Panc1 (cell line): ENCODE measurements around the gene APH1A. TPM values are rescaled to one million over a fixed set of nuclear protein-coding genes. Genes with fewer than 3 reads are reported as not detected.

Source experiments
- ATAC-seq: fragments of 200-7000 bp; cut with Tn5 transposase; 2 replicates; pipeline ENCODE4 v1.9.1; 2020; ENCODE audit warnings: mild to moderate bottlenecking, moderate library complexity
- BruUV-seq: library from RNA; stranded (reverse); fragments of 400-500 nt; replicated peaks from 2 replicates; lab custom pipeline; 2021; lab: Mats Ljungman, UMichigan
- CTCF ChIA-PET: fragments of 300-600 bp; sonication (Branson Sonifier 250); formaldehyde crosslinking; loops from one replicate; lab custom pipeline; 2022; ENCODE audit warnings: antibody characterized with exemption; lab: Charles Lee
- POLR2A ChIA-PET: fragments of 300-600 bp; sonication (Branson Sonifier 250); formaldehyde crosslinking; loops from one replicate; lab custom pipeline; 2022; ENCODE audit warnings: antibody characterized with exemption; lab: Charles Lee
- DNase-seq: peaks from one replicate; pipeline ENCODE4 v3.0.0-alpha.2; 2010; ENCODE audit warnings: low read depth, low spot score
- H3K27ac ChIP-seq: 2 replicates; pipeline ENCODE4 v1.5.1; 2011; ENCODE audit warnings: mild to moderate bottlenecking, low read length, inconsistent platforms
- H3K27me3 ChIP-seq: fragments of 200-500 bp; sonication (Bioruptor generic); 2 replicates; pipeline ENCODE4 v1.6.0; 2014; ENCODE audit warnings: low read length, inconsistent platforms; ENCODE audit not compliant: control insufficient read depth, insufficient read depth
- H3K36me3 ChIP-seq: fragments of 200-500 bp; sonication (Bioruptor generic); 2 replicates; pipeline ENCODE4 v1.5.1; 2014; ENCODE audit warnings: inconsistent platforms, mild to moderate bottlenecking, low read length, moderate library complexity; ENCODE audit not compliant: control insufficient read depth, insufficient read depth
- H3K4me1 ChIP-seq: 2 replicates; pipeline ENCODE4 v1.5.1; 2011; ENCODE audit warnings: inconsistent platforms, mild to moderate bottlenecking, low read length, moderate library complexity; ENCODE audit not compliant: control insufficient read depth, insufficient read depth
- H3K4me3 ChIP-seq, 2 experiments: 2 replicates each; pipeline ENCODE4 v1.5.1; 2011 to 2012; ENCODE audit warnings: low read depth in 2 of 2, low read length in 2 of 2, mild to moderate bottlenecking in 2 of 2, inconsistent platforms in 1 of 2, moderate library complexity in 1 of 2
- H3K9me3 ChIP-seq: fragments of 200-500 bp; sonication (Bioruptor generic); 2 replicates; pipeline ENCODE4 v1.5.1; 2014; ENCODE audit warnings: low read depth, mild to moderate bottlenecking, inconsistent platforms, low read length, moderate library complexity; ENCODE audit not compliant: control insufficient read depth, insufficient read depth
- CTCF ChIP-seq: fragments of 450-650 bp; IDR thresholded peaks from 2 replicates; pipeline ENCODE4 v1.5.1; 2017; ENCODE audit warnings: mild to moderate bottlenecking
- POLR2AphosphoS5 ChIP-seq: IDR thresholded peaks from 2 replicates; pipeline ENCODE4 v1.6.1; 2012; ENCODE audit warnings: mild to moderate bottlenecking, low read depth, low read length, moderate library complexity
- REST ChIP-seq, 2 experiments: IDR thresholded peaks; 2 replicates each; pipeline ENCODE4 v1.6.1; 2011 to 2012; ENCODE audit warnings: low read depth in 2 of 2, control low read depth in 1 of 2, low read length in 1 of 2, mild to moderate bottlenecking in 1 of 2, moderate library complexity in 1 of 2; ENCODE audit not compliant: insufficient read depth in 1 of 2
- SIN3A ChIP-seq: IDR thresholded peaks from 2 replicates; pipeline ENCODE4 v1.6.1; 2012; ENCODE audit warnings: low read depth, mild to moderate bottlenecking, low read length, moderate library complexity, borderline replicate concordance; ENCODE audit not compliant: insufficient read depth
- TCF7L2 ChIP-seq: IDR thresholded peaks from 2 replicates; pipeline ENCODE4 v1.6.1; 2011; ENCODE audit warnings: mild to moderate bottlenecking, low read depth, low read length, inconsistent platforms
- in situ Hi-C: cut with HindIII; loops from 2 replicates; pipeline ENCODE4 v1.10.0; 2016; ENCODE audit warnings: low sequenced_read_pairs, low pct_unique_long_range_greater_than_20kb
- intact Hi-C: fragments of 100-400 bp; cut with micrococcal nuclease; formaldehyde crosslinking; loops from one replicate; pipeline ENCODE4 v1.10.0; 2022; ENCODE audit not compliant: unreplicated experiment
- total RNA-seq: library from RNA; stranded (reverse); gene quantifications from one replicate; pipeline ENCODE4 v1.2.1, GENCODE V29; 2021; ENCODE audit not compliant: unreplicated experiment

APH1A gene
- total RNA-seq, 1 experiment from 2014 or later = 146 TPM

DNA sequence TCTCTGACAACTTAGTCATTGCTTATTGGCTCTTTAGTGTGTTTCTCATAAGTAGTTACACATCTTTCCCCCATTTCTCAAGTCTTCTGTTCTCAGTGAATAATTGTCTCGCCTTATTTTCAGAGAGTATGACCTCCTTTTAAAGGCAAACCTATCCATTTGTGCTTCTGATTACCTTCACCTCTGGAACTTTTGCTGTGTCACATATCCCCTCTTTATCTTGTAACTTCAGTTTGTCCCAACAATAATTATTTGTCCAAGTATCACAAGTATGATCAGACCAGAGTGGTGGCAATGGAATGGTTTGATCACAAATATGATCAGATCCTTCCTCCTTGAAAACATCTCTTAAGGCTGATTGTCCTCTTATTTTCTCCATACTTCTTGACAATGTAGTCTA is 19.6 kb upstream of the APH1A start:
- Histone ChIP-seq H3K36me3 (no peaks in the 10 kb centered on the region), H3K4me1 (0 out of 2 replicates have a peak, but pooled peaks cover 4% of the 10 kb centered on the region), H3K27me3 (no peaks in the 10 kb centered on the region), H3K4me3 (no peak overlapping the region), H3K27ac (no peak overlapping the region), H3K9me3 (no peaks in the 10 kb centered on the region)
- no peak for ATAC-seq
- intact Hi-C loops (no loop called here), in situ Hi-C loops (no loop called here)
- POLR2A ChIA-PET = no interaction called here
- no peak for DNase-seq
- no TSS peak for BruUV-seq
- TF ChIP-seq REST (IDR thresholded peaks at IDR 0.05; ENCODE audit: insufficient read depth in 1 of 2, low read depth in 2 of 2, low read length in 1 of 2) = no peak
- TF ChIP-seq CTCF = no peak
- CTCF ChIA-PET = no interaction called here

GRCh38 chr1:150283260-150283659 is 14.4 kb upstream of the APH1A start:
- ChIA-PET POLR2A (no interaction called here), CTCF (interaction anchor here (0.6 kb wide), 1 partner anchor 248 kb away, joined by 3 read pairs; no protein-coding TSS in a partner anchor)
- Histone ChIP-seq H3K9me3 (no peaks in the 10 kb centered on the region), H3K36me3 (no peaks in the 10 kb centered on the region), H3K4me3 (peak overlapping the region; percentile 45 to 72; a peak in 3 of 4 replicates), H3K27ac (no peak overlapping the region), H3K27me3 (no peaks in the 10 kb centered on the region), H3K4me1 (0 out of 2 replicates have a peak, but pooled peaks cover 4% of the 10 kb centered on the region)
- ATAC-seq = no peak
- intact Hi-C loops = no loop called here
- no peak for TF ChIP-seq SIN3A
- TF ChIP-seq CTCF = no peak
- no peak for TF ChIP-seq POLR2AphosphoS5
- TF ChIP-seq REST (IDR thresholded peaks at IDR 0.05; ENCODE audit: insufficient read depth in 1 of 2, low read depth in 2 of 2, low read length in 1 of 2) = no peak
- TF ChIP-seq TCF7L2 = no peak
- DNase-seq = no peak
- in situ Hi-C loops = no loop called here
- no TSS peak for BruUV-seq
